A549 treated with Hydrocortisone at 1 μM for 4 hours (cell line): ENCODE data around the gene GHR. TPM values are rescaled to one million over a fixed set of nuclear protein-coding genes. Genes with fewer than 3 reads are reported as not detected.

Experiments used
- total RNA-seq: library from RNA; stranded (reverse); fragments of 200-300 nt; extraction: Qiagen RNA extraction; gene quantifications from 5 replicates; pipeline ENCODE4 v1.2.3, GENCODE V29; 2022

The GHR gene
- total RNA-seq, result 0.02 to 0.03 TPM (median 0.02 TPM) in 3 of 5 replicates, not detected in the others

GRCh38 chr5:42423285-42424165 is at the start of gene GHR:
Gene GHR, plus strand, starts transcription at chr5:42423439. Its CDS starts 142,436 bp downstream, at chr5:42565875.

GRCh38 chr5:42756606-42757601 is 333.7 kb downstream of the GHR start, which contains the start of gene CCDC152:
Gene CCDC152, plus strand, starts transcription at chr5:42756818. Its CDS starts 2,304 bp downstream, at chr5:42759122.

